PC-9 (cell line): Measurements from ENCODE around the gene CDH15.

ENCODE experiments used
- EZH2 ChIP-seq: fragments of 200-600 bp; sonication (generic); IDR thresholded peaks from 2 replicates; pipeline ENCODE4 v1.8.0; 2017; ENCODE audit warnings: antibody characterized with exemption, low read depth
- TF ChIP-seq, protein P1 (sequence below): fragments of 200-600 bp; sonication (generic); conservative IDR thresholded peaks from 2 replicates; pipeline ENCODE4 v1.6.1; 2017; ENCODE audit warnings: mixed run types, antibody characterized with exemption, mild to moderate bottlenecking, moderate library complexity

DNA sequence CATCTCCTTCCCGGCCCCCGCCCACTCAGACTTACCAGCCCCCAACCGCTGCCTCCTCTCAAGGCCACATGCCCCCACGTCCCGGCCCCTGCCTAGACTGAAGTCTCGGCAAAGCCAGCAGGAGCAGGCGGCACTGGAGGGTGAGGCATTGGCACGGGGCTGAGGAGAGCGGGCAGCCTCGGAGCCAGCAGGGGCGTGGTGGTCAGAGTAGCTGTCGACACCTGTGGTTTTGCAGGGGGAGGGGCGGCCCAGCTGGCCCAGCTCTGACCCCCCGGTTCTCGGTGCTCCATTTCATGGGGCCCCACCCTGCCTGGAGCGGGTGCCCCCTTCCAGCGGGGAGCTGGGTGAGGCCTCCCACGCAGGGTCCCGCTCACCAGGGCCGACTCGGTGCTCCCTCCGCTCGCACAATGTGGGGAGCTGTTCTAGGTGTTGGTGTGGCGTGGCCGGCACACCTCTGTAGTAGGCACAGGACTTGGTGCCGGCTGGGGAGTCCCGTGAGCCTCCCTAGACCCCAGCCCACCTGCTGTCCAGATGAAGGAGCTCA is 4.7 kb downstream of the CDH15 start:
- TF ChIP-seq, protein P1, sequence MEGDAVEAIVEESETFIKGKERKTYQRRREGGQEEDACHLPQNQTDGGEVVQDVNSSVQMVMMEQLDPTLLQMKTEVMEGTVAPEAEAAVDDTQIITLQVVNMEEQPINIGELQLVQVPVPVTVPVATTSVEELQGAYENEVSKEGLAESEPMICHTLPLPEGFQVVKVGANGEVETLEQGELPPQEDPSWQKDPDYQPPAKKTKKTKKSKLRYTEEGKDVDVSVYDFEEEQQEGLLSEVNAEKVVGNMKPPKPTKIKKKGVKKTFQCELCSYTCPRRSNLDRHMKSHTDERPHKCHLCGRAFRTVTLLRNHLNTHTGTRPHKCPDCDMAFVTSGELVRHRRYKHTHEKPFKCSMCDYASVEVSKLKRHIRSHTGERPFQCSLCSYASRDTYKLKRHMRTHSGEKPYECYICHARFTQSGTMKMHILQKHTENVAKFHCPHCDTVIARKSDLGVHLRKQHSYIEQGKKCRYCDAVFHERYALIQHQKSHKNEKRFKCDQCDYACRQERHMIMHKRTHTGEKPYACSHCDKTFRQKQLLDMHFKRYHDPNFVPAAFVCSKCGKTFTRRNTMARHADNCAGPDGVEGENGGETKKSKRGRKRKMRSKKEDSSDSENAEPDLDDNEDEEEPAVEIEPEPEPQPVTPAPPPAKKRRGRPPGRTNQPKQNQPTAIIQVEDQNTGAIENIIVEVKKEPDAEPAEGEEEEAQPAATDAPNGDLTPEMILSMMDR: no peak
- TF ChIP-seq EZH2: no peak
